SU-DHL-6 (cell line): ENCODE data around the gene TMA7B.

ENCODE experiments used
- EZH2phosphoT487 ChIP-seq: fragments of 200-600 bp; sonication (generic), shearing (Covaris generic); conservative IDR thresholded peaks from 2 replicates; pipeline ENCODE4 v1.6.1; 2018; ENCODE audit warnings: mild to moderate bottlenecking, antibody characterized with exemption, low read length, moderate library complexity, mixed read lengths
- TF ChIP-seq, protein P1 (sequence below): fragments of 200-600 bp; sonication (generic); IDR thresholded peaks from one replicate; pipeline ENCODE4 v1.5.1; 2017; ENCODE audit warnings: antibody characterized with exemption, mild to moderate bottlenecking, low read length, moderate library complexity; ENCODE audit not compliant: insufficient read depth, poor library complexity, severe bottlenecking

DNA sequence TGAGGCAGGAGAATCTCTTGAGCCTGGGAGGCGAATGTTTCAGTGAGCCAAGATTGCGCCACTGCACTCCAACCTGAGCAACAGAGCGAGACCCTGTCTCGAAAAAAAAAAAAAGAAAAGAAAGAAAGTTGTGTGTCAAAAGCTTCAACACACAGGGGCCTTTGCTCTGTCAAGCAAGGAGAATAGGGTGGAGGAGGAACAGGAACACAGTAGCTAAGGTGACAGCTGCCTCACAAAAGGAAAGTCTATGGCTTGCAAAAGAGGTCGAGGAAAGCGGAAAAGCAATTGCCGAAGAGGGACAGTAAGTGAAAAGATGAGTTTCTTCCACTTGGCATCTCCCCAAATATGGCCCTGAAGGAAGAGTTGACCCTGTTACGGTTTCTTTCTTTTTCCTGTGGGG, 26.5 kb upstream of the TMA7B start:
- TF ChIP-seq, protein P1, sequence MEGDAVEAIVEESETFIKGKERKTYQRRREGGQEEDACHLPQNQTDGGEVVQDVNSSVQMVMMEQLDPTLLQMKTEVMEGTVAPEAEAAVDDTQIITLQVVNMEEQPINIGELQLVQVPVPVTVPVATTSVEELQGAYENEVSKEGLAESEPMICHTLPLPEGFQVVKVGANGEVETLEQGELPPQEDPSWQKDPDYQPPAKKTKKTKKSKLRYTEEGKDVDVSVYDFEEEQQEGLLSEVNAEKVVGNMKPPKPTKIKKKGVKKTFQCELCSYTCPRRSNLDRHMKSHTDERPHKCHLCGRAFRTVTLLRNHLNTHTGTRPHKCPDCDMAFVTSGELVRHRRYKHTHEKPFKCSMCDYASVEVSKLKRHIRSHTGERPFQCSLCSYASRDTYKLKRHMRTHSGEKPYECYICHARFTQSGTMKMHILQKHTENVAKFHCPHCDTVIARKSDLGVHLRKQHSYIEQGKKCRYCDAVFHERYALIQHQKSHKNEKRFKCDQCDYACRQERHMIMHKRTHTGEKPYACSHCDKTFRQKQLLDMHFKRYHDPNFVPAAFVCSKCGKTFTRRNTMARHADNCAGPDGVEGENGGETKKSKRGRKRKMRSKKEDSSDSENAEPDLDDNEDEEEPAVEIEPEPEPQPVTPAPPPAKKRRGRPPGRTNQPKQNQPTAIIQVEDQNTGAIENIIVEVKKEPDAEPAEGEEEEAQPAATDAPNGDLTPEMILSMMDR: no peak
- TF ChIP-seq EZH2phosphoT487: no peak
